GM12801 (cell line): Measurements from ENCODE around the gene ISG15.

Source experiments
- CTCF ChIP-seq: IDR thresholded peaks from one replicate; pipeline ENCODE4 v1.5.1; 2011; ENCODE audit warnings: control low read depth; ENCODE audit not compliant: insufficient read length; ENCODE audit errors: extremely low read depth

ISG15 gene

GRCh38 chr1:1005774-1006304, 7.5 kb upstream of the ISG15 start:
- no peak for TF ChIP-seq CTCF

GRCh38 chr1:1006305-1007159, 6.8 kb upstream of the ISG15 start:
- TF ChIP-seq CTCF: no peak

GRCh38 chr1:1011396-1011949, 1.8 kb upstream of the ISG15 start:
- TF ChIP-seq CTCF: no peak

- no peak for TF ChIP-seq CTCF
Observed at GRCh38 chr1:1013922-1014648, 788 bp downstream of the ISG15 start.

GRCh38 chr1:1014799-1015681, 1.7 kb downstream of the ISG15 start:
- TF ChIP-seq CTCF: no peak

GRCh38 chr1:1019122-1019999, 6.1 kb downstream of the ISG15 start:
- no peak for TF ChIP-seq CTCF
